Lower leg skin (tissue), 4 donors: ENCODE results near the gene LRRC15. TPM values are rescaled to one million over a fixed set of nuclear protein-coding genes. Genes with fewer than 3 reads are reported as not detected.

Source experiments
- DNase-seq, 2 donors: peaks; one replicate each; pipeline ENCODE4 v3.0.0-alpha.2; 2019; ENCODE audit warnings: low spot score in 2 of 2
- H3K4me3 ChIP-seq: fragments of 200-600 bp; sonication (generic); 2 replicates; pipeline ENCODE4 v1.5.1; 2017; ENCODE audit warnings: mild to moderate bottlenecking, low read depth; ENCODE audit not compliant: poor library complexity, severe bottlenecking
- CTCF ChIP-seq, 3 donors: fragments of 450-650 bp; IDR thresholded peaks; one replicate each; pipeline ENCODE4 v1.5.1; 2016; ENCODE audit warnings: antibody characterized with exemption in 3 of 3, mild to moderate bottlenecking in 3 of 3, moderate library complexity in 2 of 3
- POLR2A ChIP-seq, 2 donors: fragments of 450-650 bp; IDR thresholded peaks; one replicate each; pipeline ENCODE4 v1.6.1; 2016 to 2017; ENCODE audit warnings: antibody characterized with exemption in 2 of 2, mild to moderate bottlenecking in 1 of 2, moderate library complexity in 1 of 2
- WGBS, 2 donors: methylation state at CpG; one replicate each; pipeline ENCODE4 v1.1.5; 2018; 5-methylcytosine and 5-hydroxymethylcytosine counted together
- intact Hi-C: fragments of 100-400 bp; cut with DNase I; formaldehyde crosslinking; loops from one replicate; pipeline ENCODE4 v1.15.0; 2023; ENCODE audit warnings: low total_unique reads
- total RNA-seq, 4 donors: library from RNA; depleted of rRNA; stranded (reverse); fragments of >200 nt; gene quantifications; one replicate each; pipeline ENCODE4 v1.1.0, GENCODE V29; 2016

Gene LRRC15
- total RNA-seq, 4 donors from 2014 or later = 0.08 to 21.0 (median 0.63) TPM

- intact Hi-C loops = no loop called here
- whole genome bisulfite sequencing, 2 donors = 77 to 79% methylated on average over 8 of the region's 8 CpGs
- TF ChIP-seq CTCF (IDR thresholded peaks at IDR 0.05) = no peak
- TF ChIP-seq POLR2A (IDR thresholded peaks at IDR 0.05) = no peak
- no peak for DNase-seq
- H3K4me3 ChIP-seq = no peak overlapping the region
Measured at GRCh38 chr3:194401868-194402329, 32.4 kb upstream of the LRRC15 start.

DNA sequence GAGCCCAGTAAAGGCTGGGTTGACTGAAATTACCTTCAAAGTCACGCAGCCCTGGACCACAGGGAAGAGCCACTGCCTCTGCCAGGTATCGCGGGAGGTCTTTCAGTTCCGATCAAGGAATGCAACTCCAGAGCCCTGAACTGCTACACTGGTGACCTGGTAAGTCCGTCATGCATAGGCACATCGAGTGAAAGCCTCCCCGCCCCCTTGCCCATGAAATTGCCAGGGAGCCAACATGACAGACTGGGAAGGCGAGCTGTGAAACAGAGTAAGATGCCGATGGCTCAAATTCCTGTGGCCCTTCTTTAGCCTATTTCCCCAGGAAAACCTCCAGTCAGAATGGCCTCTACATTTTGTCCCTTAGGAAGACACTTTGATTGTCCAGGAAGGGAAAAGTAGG is 31.8 kb upstream of the LRRC15 start:
- no peak for TF ChIP-seq POLR2A (IDR thresholded peaks at IDR 0.05)
- TF ChIP-seq CTCF (IDR thresholded peaks at IDR 0.05) = no peak
- no peak for DNase-seq
- no peak overlapping the region for H3K4me3 ChIP-seq
- intact Hi-C loops = no loop called here
- 89 to 90% methylated on average over 9 of the region's 9 CpGs for WGBS, 2 donors

DNA sequence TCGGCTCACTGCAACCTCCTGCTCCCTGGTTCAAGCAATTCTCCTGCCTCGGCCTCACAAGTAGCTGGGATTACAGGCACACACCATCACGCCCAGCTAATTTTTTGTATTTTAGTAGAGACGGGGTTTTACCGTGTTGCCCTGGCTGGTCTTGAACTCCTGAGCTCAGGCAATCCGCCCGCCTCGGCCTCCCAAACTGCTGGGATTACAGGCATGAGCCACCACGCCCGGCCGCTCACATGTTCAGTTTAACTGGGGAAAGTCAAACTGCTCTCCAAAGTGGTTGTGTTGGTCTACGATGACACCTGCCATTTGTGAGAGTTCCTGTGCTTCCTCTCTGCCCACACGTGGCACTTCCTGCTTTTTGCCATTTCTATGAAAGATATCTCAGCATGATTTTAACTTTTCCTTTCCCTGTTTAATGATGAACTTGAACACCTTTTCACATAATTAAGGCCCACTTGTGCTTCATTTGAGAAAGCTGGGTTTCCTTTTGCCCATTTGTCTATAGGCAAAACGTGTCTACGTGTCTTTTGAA is 30.4 kb upstream of the LRRC15 start:
- WGBS, 2 donors = 86 to 93% methylated on average over 15 of the region's 15 CpGs
- H3K4me3 ChIP-seq = no peak overlapping the region
- intact Hi-C loops = loop anchor here (5.0 kb wide), 1 partner anchor 63 kb away; no protein-coding TSS in a partner anchor
- DNase-seq = no peak
- no peak for TF ChIP-seq POLR2A (IDR thresholded peaks at IDR 0.05)
- TF ChIP-seq CTCF (IDR thresholded peaks at IDR 0.05) = no peak

DNA sequence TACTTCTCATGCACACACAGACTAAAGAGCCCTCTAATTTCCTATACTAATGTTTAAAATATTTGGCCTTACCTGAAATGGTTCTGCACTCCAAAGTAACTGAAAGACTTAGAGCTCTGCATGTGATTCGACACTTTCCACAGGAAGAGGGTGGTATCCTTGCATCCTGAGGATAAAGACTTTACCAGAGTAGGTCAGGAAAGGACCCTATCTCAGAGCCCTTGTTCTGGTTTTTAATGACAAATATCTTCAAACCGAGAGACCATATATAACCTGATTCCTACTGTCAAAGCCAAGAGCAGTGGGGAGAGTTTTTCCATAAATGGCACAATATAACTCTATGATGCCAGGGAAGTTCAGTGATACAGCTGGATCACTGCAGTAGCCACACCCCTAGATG is 29.6 kb upstream of the LRRC15 start, which contains the start of gene GP5:
Gene GP5 (minus strand): TSS at position 101 of the 400 bp plus-strand sequence. CDS start 984 bp downstream, outside the sequence.
- DNase-seq = no peak
- 71 to 76% methylated on average over 2 of the region's 2 CpGs for WGBS, 2 donors
- intact Hi-C loops = loop anchor here (5.0 kb wide), 1 partner anchor 62 kb away; no protein-coding TSS in a partner anchor
- no peak within 1 kb of the TSS for H3K4me3 ChIP-seq
- TF ChIP-seq POLR2A (IDR thresholded peaks at IDR 0.05) (no peak), CTCF (IDR thresholded peaks at IDR 0.05) (no peak)

GRCh38 chr3:194397757-194398312 is 28.3 kb upstream of the LRRC15 start:
- WGBS, 2 donors = 22 to 33% methylated on average over 24 to 30 of the region's 38 CpGs
- no peak for TF ChIP-seq POLR2A (IDR thresholded peaks at IDR 0.05)
- TF ChIP-seq CTCF (IDR thresholded peaks at IDR 0.05) = no peak
- intact Hi-C loops = loop anchor here (5.0 kb wide), 1 partner anchor 61 kb away; no protein-coding TSS in a partner anchor
- no peak overlapping the region for H3K4me3 ChIP-seq
- DNase-seq = no peak
